ENCODE measurements around the gene ABCB6. TPM values are rescaled to one million over a fixed set of nuclear protein-coding genes. Genes with fewer than 3 reads are reported as not detected.

Gene ABCB6
- total and polyA plus RNA-seq, 2 experiments from 2014 or later: 37.7 to 59.5 TPM

DNA sequence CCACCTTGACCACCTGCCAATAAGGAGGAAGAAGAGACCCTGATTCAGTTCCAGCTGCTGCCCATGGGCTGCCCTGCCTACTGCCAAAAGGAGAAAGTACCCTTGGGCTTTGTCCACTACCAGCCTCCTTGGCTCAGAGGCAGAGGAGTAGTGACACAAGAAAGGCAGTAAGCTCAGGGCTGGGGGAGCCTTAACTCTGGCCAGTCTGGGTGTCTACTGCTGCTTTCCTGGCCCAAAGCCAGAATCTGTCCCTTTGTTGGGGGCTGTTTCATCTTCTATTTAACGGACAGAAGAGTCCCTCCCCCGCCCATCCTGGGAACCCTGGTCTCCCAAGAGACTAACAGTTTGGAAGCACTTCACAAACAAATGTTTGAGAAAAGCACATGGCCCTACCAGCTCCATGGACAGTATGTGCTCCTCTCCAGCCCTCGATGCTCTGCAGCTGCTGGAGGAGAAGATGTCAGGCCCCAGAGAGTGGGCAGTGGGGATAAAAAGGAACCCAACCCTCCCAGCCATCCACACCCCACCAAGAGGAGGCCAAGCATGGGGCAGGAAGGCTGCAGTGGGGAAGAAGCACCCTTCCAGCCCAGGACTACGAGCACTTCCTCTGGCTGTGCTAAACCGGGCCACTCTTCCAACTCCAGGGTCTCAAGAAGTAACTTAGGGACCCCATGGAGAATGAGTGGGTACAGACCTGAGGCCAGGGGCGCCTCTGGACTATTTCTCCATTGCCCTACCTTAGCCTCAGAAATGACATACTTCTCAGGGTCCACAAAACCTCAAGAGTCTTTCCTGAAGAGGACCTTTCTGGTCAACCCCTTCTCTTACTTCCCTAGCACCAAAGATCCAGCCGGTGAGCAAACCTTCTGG is 9.5 kb upstream of the ABCB6 start:
- peak overlapping the region; percentile 68 for H2AFZ ChIP-seq
- no peaks in the 10 kb centered on the region for H3K9me2 ChIP-seq (replicated peaks; ENCODE audit: insufficient read depth)
- peaks cover 16% of the 10 kb centered on the region for H3K4me1 ChIP-seq (ENCODE audit: insufficient read depth)
- no peak for DNase-seq (ENCODE audit: low spot score)
- no peaks in the 10 kb centered on the region for H3K36me3 ChIP-seq (replicated peaks; ENCODE audit: insufficient read depth, low read depth)
- no peaks in the 10 kb centered on the region for H4K20me1 ChIP-seq (ENCODE audit: insufficient read depth, poor library complexity, severe bottlenecking)
- peaks cover 49% of the 10 kb centered on the region for H3K79me2 ChIP-seq
- H3K27ac ChIP-seq: peak overlapping the region; percentile 97
- 69% methylated on average over 7 of the region's 7 CpGs for WGBS (ENCODE audit: low lambda C conversion rate, missing lambda C conversion rate)
- H3K9me3 ChIP-seq (ENCODE audit: low read depth): no peaks in the 10 kb centered on the region
- H3K27me3 ChIP-seq: no peaks in the 10 kb centered on the region
- peak overlapping the region; percentile 99 for H3K4me2 ChIP-seq
- TF ChIP-seq EZH2 (IDR thresholded peaks at IDR 0.05; ENCODE audit: borderline replicate concordance) (no peak), CTCF (IDR thresholded peaks at IDR 0.05; ENCODE audit: poor library complexity) (no peak), EZH2phosphoT487 (IDR thresholded peaks at IDR 0.05; ENCODE audit: low read depth, severe bottlenecking, unreplicated experiment) (no peak)
- H3K4me3 ChIP-seq: peak overlapping the region; percentile 73

DNA sequence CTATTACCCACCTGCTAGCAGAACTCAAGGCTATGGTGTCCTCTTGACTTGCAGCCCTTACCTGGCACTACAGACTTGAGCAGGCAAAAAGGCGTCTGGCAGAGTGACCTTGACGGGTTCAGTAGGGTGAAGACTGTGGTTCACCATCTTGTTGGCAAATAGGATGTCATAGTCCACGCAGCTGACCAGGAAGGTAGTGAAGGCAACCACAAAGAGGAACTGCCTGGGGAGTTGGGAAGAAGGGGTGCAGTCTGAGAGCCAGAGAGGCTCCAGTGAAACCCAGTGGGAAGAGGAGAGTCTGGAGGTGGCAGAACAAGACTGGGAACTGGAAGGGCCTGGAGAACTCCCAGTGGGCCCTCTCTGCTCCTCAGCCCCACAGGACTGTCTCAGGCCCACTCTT is 6.6 kb upstream of the ABCB6 start:
- Histone ChIP-seq H3K9me2 (replicated peaks; ENCODE audit: insufficient read depth) (no peaks in the 10 kb centered on the region), H2AFZ (no peak overlapping the region), H3K36me3 (replicated peaks; ENCODE audit: insufficient read depth, low read depth) (no peaks in the 10 kb centered on the region), H3K4me2 (no peak overlapping the region), H3K79me2 (peaks cover 25% of the 10 kb centered on the region), H3K9me3 (ENCODE audit: low read depth) (no peaks in the 10 kb centered on the region), H3K4me1 (ENCODE audit: insufficient read depth) (peaks cover 9% of the 10 kb centered on the region), H4K20me1 (ENCODE audit: insufficient read depth, poor library complexity, severe bottlenecking) (no peaks in the 10 kb centered on the region), H3K27ac (no peak overlapping the region), H3K27me3 (no peaks in the 10 kb centered on the region), H3K4me3 (no peak overlapping the region)
- no peak for TF ChIP-seq CTCF (IDR thresholded peaks at IDR 0.05; ENCODE audit: poor library complexity)
- no peak for TF ChIP-seq EZH2phosphoT487 (IDR thresholded peaks at IDR 0.05; ENCODE audit: low read depth, severe bottlenecking, unreplicated experiment)
- no peak for TF ChIP-seq EZH2 (IDR thresholded peaks at IDR 0.05; ENCODE audit: borderline replicate concordance)
- DNase-seq (ENCODE audit: low spot score): no peak
- WGBS (ENCODE audit: low lambda C conversion rate, missing lambda C conversion rate): 98% methylated on average over 3 of the region's 3 CpGs

- no peak overlapping the region for H3K4me3 ChIP-seq
- peaks cover 16% of the 10 kb centered on the region for H3K4me1 ChIP-seq (ENCODE audit: insufficient read depth)
- 97% methylated on average over 31 of the region's 31 CpGs for WGBS (ENCODE audit: low lambda C conversion rate, missing lambda C conversion rate)
- no peak for DNase-seq (ENCODE audit: low spot score)
- no peaks in the 10 kb centered on the region for H3K27me3 ChIP-seq
- no peaks in the 10 kb centered on the region for H3K9me3 ChIP-seq (ENCODE audit: low read depth)
- H3K4me2 ChIP-seq: no peak overlapping the region
- no peak for TF ChIP-seq CTCF (IDR thresholded peaks at IDR 0.05; ENCODE audit: poor library complexity)
- TF ChIP-seq EZH2phosphoT487 (IDR thresholded peaks at IDR 0.05; ENCODE audit: low read depth, severe bottlenecking, unreplicated experiment): no peak
- TF ChIP-seq EZH2 (IDR thresholded peaks at IDR 0.05; ENCODE audit: borderline replicate concordance): no peak
- H3K79me2 ChIP-seq: peaks cover 25% of the 10 kb centered on the region
- no peak overlapping the region for H2AFZ ChIP-seq
- no peak overlapping the region for H3K27ac ChIP-seq
- no peaks in the 10 kb centered on the region for H3K9me2 ChIP-seq (replicated peaks; ENCODE audit: insufficient read depth)
- H4K20me1 ChIP-seq (ENCODE audit: insufficient read depth, poor library complexity, severe bottlenecking): no peaks in the 10 kb centered on the region
- no peaks in the 10 kb centered on the region for H3K36me3 ChIP-seq (replicated peaks; ENCODE audit: insufficient read depth, low read depth)
Observed at GRCh38 chr2:219223831-219224610, 5.3 kb upstream of the ABCB6 start.

Measured in hepatocyte (in vitro differentiated cells).